ENCODE measurements around the gene SNX12. TPM values are rescaled to one million over a fixed set of nuclear protein-coding genes. Genes with fewer than 3 reads are reported as not detected.

The SNX12 gene
- 25.0 TPM for total RNA-seq

DNA sequence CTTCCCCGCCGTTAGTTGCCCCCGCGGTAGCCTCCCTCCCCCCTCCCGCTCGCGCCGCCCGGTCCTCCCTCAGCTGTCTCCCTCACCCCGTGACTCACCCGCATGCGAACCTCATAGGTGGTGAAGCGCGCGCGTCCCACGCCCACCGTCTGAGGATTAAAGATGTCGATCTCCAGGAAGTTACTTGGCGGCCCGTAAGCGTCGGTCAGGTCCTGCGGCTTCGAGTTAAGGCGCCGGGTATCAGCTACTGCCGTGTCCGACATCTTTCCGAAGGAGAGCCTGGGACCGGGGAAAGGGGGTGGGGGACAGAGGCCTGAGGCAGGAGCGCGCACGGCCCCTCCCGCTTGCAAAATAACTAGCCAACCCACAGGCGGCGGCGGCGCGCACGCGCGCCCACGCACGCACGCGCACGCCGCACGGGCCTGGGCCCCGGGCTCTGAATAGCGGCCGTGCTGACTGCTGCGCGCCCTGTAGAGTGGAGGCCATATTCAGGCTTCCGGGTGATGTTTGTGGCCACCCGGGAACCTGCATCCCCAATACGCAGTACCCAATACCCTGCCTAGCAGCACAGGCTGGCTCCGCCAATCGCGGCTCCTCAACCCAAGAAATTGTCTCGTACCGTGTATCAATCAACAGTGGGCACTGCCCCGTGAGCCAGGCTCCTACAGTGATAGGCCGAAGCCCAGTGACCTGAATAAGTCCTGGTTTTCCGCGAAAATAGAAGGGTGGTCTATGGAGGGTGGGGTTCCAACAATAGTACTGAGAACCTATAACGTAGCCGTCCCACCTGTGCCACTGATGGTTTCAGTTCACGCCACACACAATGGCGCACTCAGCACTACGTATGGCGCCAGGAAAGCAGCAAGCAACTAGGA is at the start of gene SNX12:
Gene SNX12 (minus strand): TSS at position 291 of the 875 bp plus-strand sequence. CDS start 28 bp downstream, at position 263.
- Histone ChIP-seq H3K9me3 (no peaks in the 10 kb centered on the region), H3K36me3 (no peaks in the 10 kb centered on the region), H3K4me1 (peaks cover 14% of the 10 kb centered on the region), H3K4me3 (peak within 1 kb of the TSS; percentile 54 to 62), H3K27ac (peak within 1 kb of the TSS; percentile 79), H3K27me3 (no peaks in the 10 kb centered on the region)
- peak; percentile 30 to 64 for TF ChIP-seq POLR2AphosphoS5 (IDR thresholded peaks at IDR 0.05; ENCODE audit: insufficient read depth in 1 of 2, low read depth in 1 of 2)
- TF ChIP-seq, protein P1, sequence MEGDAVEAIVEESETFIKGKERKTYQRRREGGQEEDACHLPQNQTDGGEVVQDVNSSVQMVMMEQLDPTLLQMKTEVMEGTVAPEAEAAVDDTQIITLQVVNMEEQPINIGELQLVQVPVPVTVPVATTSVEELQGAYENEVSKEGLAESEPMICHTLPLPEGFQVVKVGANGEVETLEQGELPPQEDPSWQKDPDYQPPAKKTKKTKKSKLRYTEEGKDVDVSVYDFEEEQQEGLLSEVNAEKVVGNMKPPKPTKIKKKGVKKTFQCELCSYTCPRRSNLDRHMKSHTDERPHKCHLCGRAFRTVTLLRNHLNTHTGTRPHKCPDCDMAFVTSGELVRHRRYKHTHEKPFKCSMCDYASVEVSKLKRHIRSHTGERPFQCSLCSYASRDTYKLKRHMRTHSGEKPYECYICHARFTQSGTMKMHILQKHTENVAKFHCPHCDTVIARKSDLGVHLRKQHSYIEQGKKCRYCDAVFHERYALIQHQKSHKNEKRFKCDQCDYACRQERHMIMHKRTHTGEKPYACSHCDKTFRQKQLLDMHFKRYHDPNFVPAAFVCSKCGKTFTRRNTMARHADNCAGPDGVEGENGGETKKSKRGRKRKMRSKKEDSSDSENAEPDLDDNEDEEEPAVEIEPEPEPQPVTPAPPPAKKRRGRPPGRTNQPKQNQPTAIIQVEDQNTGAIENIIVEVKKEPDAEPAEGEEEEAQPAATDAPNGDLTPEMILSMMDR (IDR thresholded peaks at IDR 0.05) = peak in 2 of 3 experiments; percentile 55 to 76
- no peak for TF ChIP-seq POLR2A (IDR thresholded peaks at IDR 0.05)
- intact Hi-C loops (cut with DNase I) = loop anchor here (10.0 kb wide), 1 partner anchor 107 kb away; no protein-coding TSS in a partner anchor
- DNase-seq (ENCODE audit: extremely low spot score in 2 of 2) = peak in 1 of 2 donors; percentile 94

DNA sequence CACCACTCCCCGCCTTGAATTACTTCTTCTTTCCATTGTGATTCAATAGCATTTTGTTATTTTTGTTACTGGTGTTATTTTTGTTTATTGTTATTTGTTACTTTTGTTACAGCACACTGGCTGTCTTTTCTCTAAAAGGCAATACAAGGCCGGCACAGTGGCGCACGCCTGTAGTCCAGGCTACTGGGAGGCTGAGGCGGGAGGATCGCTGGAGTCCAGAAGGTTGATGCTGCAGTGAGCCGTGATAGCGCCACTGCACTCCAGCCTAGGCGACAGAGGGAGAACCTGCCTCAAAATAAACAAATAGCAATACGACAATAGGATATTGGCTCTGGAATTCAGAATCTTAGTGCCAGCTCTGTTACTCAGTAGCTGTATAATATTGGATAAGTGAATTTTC is 49.2 kb upstream of the SNX12 start:
- no peaks in the 10 kb centered on the region for H3K9me3 ChIP-seq
- peak overlapping the region; percentile 71 for H3K27ac ChIP-seq
- no peak overlapping the region for H3K4me3 ChIP-seq
- H3K4me1 ChIP-seq = peaks cover 16% of the 10 kb centered on the region
- DNase-seq (ENCODE audit: extremely low spot score in 2 of 2) = no peak
- no peaks in the 10 kb centered on the region for H3K27me3 ChIP-seq
- TF ChIP-seq POLR2AphosphoS5 (IDR thresholded peaks at IDR 0.05; ENCODE audit: insufficient read depth in 1 of 2, low read depth in 1 of 2) (no peak), POLR2A (IDR thresholded peaks at IDR 0.05) (no peak)
- TF ChIP-seq, protein P1 (IDR thresholded peaks at IDR 0.05) = no peak
- intact Hi-C loops (cut with DNase I) = no loop called here
- peaks cover 0 to 15% of the 10 kb centered on the region in 2 donors for H3K36me3 ChIP-seq

DNA sequence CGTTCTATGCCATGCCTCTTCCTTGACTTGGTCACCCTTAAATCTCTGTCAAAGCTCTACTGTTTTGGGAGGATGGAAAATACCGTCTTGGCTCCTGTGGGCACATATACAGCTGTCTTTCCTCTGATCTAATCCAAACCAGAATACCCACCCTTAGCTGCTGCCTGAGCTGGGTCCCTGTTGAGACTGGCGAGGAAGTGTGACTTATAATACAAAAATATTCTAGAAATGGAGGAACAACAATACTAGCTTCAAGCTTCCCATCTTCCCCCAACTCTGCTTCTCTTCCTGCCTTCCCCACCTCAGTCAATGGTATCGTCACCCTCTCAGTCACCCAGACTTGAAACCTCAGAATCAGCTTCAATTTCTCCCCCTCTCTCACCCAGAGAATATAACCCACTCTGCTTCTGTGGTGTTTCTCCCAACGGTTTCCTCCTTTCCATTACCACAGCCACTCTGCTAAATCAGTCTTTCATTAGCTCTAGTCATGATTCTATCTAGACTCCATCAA is 43.8 kb upstream of the SNX12 start:
- TF ChIP-seq, protein P1 (IDR thresholded peaks at IDR 0.05) = no peak
- TF ChIP-seq POLR2AphosphoS5 (IDR thresholded peaks at IDR 0.05; ENCODE audit: insufficient read depth in 1 of 2, low read depth in 1 of 2) = no peak
- TF ChIP-seq POLR2A (IDR thresholded peaks at IDR 0.05) = no peak
- Histone ChIP-seq H3K9me3 (no peaks in the 10 kb centered on the region), H3K27me3 (no peaks in the 10 kb centered on the region), H3K4me3 (no peak overlapping the region), H3K27ac (no peak overlapping the region), H3K36me3 (no peaks in the 10 kb centered on the region), H3K4me1 (no peaks in the 10 kb centered on the region)
- no peak for DNase-seq (ENCODE audit: extremely low spot score in 2 of 2)
- intact Hi-C loops (cut with DNase I) = no loop called here

- intact Hi-C loops (cut with DNase I) = no loop called here
- H3K27me3 ChIP-seq = no peaks in the 10 kb centered on the region
- no peak for DNase-seq (ENCODE audit: extremely low spot score in 2 of 2)
- H3K36me3 ChIP-seq = no peaks in the 10 kb centered on the region
- H3K4me1 ChIP-seq = no peaks in the 10 kb centered on the region
- no peaks in the 10 kb centered on the region for H3K9me3 ChIP-seq
- H3K27ac ChIP-seq = no peak within 1 kb of the TSS
- TF ChIP-seq, protein P1 (IDR thresholded peaks at IDR 0.05) = no peak
- TF ChIP-seq POLR2AphosphoS5 (IDR thresholded peaks at IDR 0.05; ENCODE audit: insufficient read depth in 1 of 2, low read depth in 1 of 2) (peak in 1 of 2 donors; percentile 35), POLR2A (IDR thresholded peaks at IDR 0.05) (peak in 1 of 2 donors; percentile 17)
- H3K4me3 ChIP-seq = peak within 1 kb of the TSS in 1 of 2 donors; percentile 24
Observed at GRCh38 chrX:71111141-71111843, 43.2 kb upstream of the SNX12 start, which contains the start of gene IL2RG. Gene IL2RG (minus strand): TSS chrX:71111577. CDS start chrX:71111539, 38 bp downstream.
